Measurements from ENCODE around the gene FAT4.

Gene FAT4

DNA sequence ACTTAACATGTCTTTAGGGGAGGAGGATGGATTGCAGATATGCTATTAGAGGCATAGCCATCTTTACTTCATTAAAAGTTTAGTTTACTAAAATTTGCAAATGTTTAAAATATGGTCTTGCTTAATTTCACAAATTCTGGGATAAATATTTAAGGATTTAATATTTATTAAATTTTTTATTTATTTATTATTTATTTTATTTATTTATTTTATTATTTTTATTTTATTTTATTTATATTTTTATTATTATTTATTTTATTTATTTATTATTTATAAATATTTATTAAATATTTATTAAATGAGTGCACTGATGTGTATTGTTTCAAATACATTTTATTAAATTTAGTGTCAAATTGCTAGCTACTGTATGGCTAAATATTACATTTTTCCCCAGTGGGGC lies 46.0 kb downstream of the FAT4 start:
- TF ChIP-seq ZNF19 (tag by site-specific recombination; IDR thresholded peaks at IDR 0.05; ENCODE audit: low read depth) (no peak), ZNF785 (tag by site-specific recombination; IDR thresholded peaks at IDR 0.05) (no peak), GLIS1 (tag by site-specific recombination; IDR thresholded peaks at IDR 0.05) (no peak), SCRT2 (tag by site-specific recombination; IDR thresholded peaks at IDR 0.05) (no peak), ZNF529 (tag by site-specific recombination; IDR thresholded peaks at IDR 0.05; ENCODE audit: insufficient replicate concordance) (no peak), ZNF514 (tag by site-specific recombination; IDR thresholded peaks at IDR 0.05) (no peak), ZNF10 (tag by site-specific recombination; IDR thresholded peaks at IDR 0.05) (no peak), YY2 (tag by site-specific recombination; IDR thresholded peaks at IDR 0.05) (no peak), ZSCAN30 (tag by site-specific recombination; IDR thresholded peaks at IDR 0.05) (no peak), ZBTB1 (tag by site-specific recombination; IDR thresholded peaks at IDR 0.05) (no peak), KLF7 (tag by site-specific recombination; IDR thresholded peaks at IDR 0.05; ENCODE audit: borderline replicate concordance) (no peak)
- TF ChIP-seq, protein P1, sequence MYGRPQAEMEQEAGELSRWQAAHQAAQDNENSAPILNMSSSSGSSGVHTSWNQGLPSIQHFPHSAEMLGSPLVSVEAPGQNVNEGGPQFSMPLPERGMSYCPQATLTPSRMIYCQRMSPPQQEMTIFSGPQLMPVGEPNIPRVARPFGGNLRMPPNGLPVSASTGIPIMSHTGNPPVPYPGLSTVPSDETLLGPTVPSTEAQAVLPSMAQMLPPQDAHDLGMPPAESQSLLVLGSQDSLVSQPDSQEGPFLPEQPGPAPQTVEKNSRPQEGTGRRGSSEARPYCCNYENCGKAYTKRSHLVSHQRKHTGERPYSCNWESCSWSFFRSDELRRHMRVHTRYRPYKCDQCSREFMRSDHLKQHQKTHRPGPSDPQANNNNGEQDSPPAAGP (tag by site-specific recombination; IDR thresholded peaks at IDR 0.05), result no peak
- TF ChIP-seq, protein P2, sequence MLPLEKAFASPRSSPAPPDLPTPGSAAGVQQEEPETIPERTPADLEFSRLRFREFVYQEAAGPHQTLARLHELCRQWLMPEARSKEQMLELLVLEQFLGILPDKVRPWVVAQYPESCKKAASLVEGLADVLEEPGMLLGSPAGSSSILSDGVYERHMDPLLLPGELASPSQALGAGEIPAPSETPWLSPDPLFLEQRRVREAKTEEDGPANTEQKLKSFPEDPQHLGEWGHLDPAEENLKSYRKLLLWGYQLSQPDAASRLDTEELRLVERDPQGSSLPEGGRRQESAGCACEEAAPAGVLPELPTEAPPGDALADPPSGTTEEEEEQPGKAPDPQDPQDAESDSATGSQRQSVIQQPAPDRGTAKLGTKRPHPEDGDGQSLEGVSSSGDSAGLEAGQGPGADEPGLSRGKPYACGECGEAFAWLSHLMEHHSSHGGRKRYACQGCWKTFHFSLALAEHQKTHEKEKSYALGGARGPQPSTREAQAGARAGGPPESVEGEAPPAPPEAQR (tag by site-specific recombination; IDR thresholded peaks at IDR 0.05), result no peak
- TF ChIP-seq, protein P3, sequence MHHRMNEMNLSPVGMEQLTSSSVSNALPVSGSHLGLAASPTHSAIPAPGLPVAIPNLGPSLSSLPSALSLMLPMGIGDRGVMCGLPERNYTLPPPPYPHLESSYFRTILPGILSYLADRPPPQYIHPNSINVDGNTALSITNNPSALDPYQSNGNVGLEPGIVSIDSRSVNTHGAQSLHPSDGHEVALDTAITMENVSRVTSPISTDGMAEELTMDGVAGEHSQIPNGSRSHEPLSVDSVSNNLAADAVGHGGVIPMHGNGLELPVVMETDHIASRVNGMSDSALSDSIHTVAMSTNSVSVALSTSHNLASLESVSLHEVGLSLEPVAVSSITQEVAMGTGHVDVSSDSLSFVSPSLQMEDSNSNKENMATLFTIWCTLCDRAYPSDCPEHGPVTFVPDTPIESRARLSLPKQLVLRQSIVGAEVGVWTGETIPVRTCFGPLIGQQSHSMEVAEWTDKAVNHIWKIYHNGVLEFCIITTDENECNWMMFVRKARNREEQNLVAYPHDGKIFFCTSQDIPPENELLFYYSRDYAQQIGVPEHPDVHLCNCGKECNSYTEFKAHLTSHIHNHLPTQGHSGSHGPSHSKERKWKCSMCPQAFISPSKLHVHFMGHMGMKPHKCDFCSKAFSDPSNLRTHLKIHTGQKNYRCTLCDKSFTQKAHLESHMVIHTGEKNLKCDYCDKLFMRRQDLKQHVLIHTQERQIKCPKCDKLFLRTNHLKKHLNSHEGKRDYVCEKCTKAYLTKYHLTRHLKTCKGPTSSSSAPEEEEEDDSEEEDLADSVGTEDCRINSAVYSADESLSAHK (tag by site-specific recombination; IDR thresholded peaks at IDR 0.05), result no peak
- TF ChIP-seq, protein P4, sequence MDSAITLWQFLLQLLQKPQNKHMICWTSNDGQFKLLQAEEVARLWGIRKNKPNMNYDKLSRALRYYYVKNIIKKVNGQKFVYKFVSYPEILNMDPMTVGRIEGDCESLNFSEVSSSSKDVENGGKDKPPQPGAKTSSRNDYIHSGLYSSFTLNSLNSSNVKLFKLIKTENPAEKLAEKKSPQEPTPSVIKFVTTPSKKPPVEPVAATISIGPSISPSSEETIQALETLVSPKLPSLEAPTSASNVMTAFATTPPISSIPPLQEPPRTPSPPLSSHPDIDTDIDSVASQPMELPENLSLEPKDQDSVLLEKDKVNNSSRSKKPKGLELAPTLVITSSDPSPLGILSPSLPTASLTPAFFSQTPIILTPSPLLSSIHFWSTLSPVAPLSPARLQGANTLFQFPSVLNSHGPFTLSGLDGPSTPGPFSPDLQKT (IDR thresholded peaks at IDR 0.05; ENCODE audit: borderline replicate concordance, low read depth, low read length), result no peak
- TF ChIP-seq, protein P5, sequence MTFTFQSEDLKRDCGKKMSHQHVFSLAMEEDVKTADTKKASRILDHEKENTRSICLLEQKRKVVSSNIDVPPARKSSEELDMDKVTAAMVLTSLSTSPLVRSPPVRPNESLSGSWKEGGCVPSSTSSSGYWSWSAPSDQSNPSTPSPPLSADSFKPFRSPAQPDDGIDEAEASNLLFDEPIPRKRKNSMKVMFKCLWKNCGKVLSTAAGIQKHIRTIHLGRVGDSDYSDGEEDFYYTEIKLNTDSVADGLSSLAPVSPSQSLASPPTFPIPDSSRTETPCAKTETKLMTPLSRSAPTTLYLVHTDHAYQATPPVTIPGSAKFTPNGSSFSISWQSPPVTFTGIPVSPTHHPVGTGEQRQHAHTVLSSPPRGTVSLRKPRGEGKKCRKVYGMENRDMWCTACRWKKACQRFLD (tag by site-specific recombination; IDR thresholded peaks at IDR 0.05), result no peak
- ChIA-PET POLR2A (no interaction called here), CTCF (no interaction called here)
- no peak overlapping the region for H3K27ac ChIP-seq (ENCODE audit: extremely low read depth, low read depth, low read length)
- H3K9me3 ChIP-seq (ENCODE audit: control insufficient read depth, insufficient read depth, low read depth, low read length), result no peaks in the 10 kb centered on the region
- H3K4me3 ChIP-seq (ENCODE audit: low read depth, low read length), result no peak overlapping the region
- no peaks in the 10 kb centered on the region for H3K36me3 ChIP-seq (ENCODE audit: control insufficient read depth in 2 of 2, insufficient read depth in 1 of 2, low read length in 2 of 2)
- H3K4me1 ChIP-seq (ENCODE audit: control insufficient read depth, insufficient read depth, low read length), result peaks cover 5% of the 10 kb centered on the region; the same call in 1 of the 2 replicates

Data from HEK293 (cell line).